ENCODE results near the gene TFR2. TPM values are rescaled to one million over a fixed set of nuclear protein-coding genes. Genes with fewer than 3 reads are reported as not detected.

The TFR2 gene
- total and polyA plus RNA-seq, 2 of the 13 experiments (the other 11 are each of a cell fraction or from before 2014, with no cell fraction given), result 36.9 to 64.2 TPM

DNA sequence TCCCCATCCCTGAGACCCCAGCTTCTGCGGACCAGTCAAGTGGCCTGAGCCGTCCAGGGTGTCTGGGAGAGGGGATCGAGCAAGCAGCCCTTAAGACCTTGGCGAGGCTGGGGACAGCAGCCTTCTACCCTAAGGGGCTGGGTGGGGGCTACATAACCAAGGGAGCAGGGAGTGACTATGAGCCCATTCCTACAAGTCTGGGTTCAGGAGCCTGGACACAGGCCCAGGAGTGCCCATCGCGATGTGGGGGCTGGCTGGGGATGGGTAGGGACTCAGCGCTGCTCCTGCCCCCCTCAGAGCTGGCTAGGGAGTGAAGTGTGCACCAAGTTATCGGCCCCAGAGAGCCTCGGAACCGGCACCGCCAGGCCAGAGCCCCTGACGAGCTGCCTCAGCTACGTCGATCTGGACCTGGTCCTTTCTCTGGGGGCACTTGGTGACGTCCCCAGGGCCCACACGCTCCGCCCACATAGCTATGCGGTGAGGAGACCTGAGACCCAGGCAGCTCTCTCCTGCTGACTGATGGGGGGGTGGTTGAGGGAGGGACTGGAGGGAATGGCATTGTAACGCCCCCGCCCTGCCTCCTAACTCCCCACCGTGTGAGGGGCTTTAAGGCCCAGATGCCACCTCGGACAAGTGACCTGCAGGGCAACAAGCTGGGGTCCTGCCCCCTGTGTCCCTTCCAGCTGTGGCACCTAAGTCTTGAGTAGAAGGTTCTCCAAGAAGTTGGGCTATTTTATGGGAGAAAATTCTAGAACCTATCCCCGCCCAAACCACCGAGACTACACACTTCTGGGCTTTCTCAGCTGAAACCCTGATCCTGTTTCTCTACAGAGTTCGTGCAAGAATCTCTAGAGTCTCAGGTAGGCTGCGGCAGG, 70.2 kb downstream of the TFR2 start (continued):
- TF ChIP-seq ARID2 (CRISPR knock-in tag; IDR thresholded peaks at IDR 0.05; ENCODE audit: borderline replicate concordance) (peak; percentile 80; the same call in 1 of the 2 replicates), SOX6 (IDR thresholded peaks at IDR 0.05) (no peak), SOX6 (CRISPR knock-in tag; IDR thresholded peaks at IDR 0.05) (peak; percentile 48), GLI4 (CRISPR knock-in tag; IDR thresholded peaks at IDR 0.05; ENCODE audit: borderline replicate concordance) (no peak), IRF2 (CRISPR knock-in tag; IDR thresholded peaks at IDR 0.05) (peak; percentile 27; the same call in 1 of the 2 replicates), ZSCAN20 (CRISPR knock-in tag; IDR thresholded peaks at IDR 0.05; ENCODE audit: borderline replicate concordance) (no peak), ZNF713 (CRISPR knock-in tag; IDR thresholded peaks at IDR 0.05) (no peak), ZNF883 (CRISPR knock-in tag; IDR thresholded peaks at IDR 0.05; ENCODE audit: not compliant biosample characterization) (no peak), DNMT1 (CRISPR knock-in tag; IDR thresholded peaks at IDR 0.05) (no peak), GMEB1 (CRISPR knock-in tag; IDR thresholded peaks at IDR 0.05; ENCODE audit: borderline replicate concordance) (peak; percentile 35; the same call in 1 of the 2 replicates), SMC3 (IDR thresholded peaks at IDR 0.05; ENCODE audit: low read length) (no peak), NR3C1 (CRISPR knock-in tag; IDR thresholded peaks at IDR 0.05) (no peak)
- TF ChIP-seq, protein P1, sequence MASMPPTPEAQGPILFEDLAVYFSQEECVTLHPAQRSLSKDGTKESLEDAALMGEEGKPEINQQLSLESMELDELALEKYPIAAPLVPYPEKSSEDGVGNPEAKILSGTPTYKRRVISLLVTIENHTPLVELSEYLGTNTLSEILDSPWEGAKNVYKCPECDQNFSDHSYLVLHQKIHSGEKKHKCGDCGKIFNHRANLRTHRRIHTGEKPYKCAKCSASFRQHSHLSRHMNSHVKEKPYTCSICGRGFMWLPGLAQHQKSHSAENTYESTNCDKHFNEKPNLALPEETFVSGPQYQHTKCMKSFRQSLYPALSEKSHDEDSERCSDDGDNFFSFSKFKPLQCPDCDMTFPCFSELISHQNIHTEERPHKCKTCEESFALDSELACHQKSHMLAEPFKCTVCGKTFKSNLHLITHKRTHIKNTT (CRISPR knock-in tag; IDR thresholded peaks at IDR 0.05), result no peak
- TF ChIP-seq, protein P2, sequence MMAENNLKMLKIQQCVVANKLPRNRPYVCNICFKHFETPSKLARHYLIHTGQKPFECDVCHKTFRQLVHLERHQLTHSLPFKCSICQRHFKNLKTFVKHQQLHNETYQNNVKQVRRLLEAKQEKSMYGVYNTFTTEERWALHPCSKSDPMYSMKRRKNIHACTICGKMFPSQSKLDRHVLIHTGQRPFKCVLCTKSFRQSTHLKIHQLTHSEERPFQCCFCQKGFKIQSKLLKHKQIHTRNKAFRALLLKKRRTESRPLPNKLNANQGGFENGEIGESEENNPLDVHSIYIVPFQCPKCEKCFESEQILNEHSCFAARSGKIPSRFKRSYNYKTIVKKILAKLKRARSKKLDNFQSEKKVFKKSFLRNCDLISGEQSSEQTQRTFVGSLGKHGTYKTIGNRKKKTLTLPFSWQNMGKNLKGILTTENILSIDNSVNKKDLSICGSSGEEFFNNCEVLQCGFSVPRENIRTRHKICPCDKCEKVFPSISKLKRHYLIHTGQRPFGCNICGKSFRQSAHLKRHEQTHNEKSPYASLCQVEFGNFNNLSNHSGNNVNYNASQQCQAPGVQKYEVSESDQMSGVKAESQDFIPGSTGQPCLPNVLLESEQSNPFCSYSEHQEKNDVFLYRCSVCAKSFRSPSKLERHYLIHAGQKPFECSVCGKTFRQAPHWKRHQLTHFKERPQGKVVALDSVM (CRISPR knock-in tag; IDR thresholded peaks at IDR 0.05), result 0 out of 2 replicates have a peak, but pooled peaks have one; percentile 35
- TF ChIP-seq, protein P3, sequence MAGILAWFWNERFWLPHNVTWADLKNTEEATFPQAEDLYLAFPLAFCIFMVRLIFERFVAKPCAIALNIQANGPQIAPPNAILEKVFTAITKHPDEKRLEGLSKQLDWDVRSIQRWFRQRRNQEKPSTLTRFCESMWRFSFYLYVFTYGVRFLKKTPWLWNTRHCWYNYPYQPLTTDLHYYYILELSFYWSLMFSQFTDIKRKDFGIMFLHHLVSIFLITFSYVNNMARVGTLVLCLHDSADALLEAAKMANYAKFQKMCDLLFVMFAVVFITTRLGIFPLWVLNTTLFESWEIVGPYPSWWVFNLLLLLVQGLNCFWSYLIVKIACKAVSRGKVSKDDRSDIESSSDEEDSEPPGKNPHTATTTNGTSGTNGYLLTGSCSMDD (CRISPR knock-in tag; IDR thresholded peaks at IDR 0.05), result no peak
- TF ChIP-seq, protein P4, sequence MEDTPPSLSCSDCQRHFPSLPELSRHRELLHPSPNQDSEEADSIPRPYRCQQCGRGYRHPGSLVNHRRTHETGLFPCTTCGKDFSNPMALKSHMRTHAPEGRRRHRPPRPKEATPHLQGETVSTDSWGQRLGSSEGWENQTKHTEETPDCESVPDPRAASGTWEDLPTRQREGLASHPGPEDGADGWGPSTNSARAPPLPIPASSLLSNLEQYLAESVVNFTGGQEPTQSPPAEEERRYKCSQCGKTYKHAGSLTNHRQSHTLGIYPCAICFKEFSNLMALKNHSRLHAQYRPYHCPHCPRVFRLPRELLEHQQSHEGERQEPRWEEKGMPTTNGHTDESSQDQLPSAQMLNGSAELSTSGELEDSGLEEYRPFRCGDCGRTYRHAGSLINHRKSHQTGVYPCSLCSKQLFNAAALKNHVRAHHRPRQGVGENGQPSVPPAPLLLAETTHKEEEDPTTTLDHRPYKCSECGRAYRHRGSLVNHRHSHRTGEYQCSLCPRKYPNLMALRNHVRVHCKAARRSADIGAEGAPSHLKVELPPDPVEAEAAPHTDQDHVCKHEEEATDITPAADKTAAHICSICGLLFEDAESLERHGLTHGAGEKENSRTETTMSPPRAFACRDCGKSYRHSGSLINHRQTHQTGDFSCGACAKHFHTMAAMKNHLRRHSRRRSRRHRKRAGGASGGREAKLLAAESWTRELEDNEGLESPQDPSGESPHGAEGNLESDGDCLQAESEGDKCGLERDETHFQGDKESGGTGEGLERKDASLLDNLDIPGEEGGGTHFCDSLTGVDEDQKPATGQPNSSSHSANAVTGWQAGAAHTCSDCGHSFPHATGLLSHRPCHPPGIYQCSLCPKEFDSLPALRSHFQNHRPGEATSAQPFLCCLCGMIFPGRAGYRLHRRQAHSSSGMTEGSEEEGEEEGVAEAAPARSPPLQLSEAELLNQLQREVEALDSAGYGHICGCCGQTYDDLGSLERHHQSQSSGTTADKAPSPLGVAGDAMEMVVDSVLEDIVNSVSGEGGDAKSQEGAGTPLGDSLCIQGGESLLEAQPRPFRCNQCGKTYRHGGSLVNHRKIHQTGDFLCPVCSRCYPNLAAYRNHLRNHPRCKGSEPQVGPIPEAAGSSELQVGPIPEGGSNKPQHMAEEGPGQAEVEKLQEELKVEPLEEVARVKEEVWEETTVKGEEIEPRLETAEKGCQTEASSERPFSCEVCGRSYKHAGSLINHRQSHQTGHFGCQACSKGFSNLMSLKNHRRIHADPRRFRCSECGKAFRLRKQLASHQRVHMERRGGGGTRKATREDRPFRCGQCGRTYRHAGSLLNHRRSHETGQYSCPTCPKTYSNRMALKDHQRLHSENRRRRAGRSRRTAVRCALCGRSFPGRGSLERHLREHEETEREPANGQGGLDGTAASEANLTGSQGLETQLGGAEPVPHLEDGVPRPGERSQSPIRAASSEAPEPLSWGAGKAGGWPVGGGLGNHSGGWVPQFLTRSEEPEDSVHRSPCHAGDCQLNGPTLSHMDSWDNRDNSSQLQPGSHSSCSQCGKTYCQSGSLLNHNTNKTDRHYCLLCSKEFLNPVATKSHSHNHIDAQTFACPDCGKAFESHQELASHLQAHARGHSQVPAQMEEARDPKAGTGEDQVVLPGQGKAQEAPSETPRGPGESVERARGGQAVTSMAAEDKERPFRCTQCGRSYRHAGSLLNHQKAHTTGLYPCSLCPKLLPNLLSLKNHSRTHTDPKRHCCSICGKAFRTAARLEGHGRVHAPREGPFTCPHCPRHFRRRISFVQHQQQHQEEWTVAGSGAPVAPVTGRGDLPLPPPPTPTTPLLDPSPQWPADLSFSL (CRISPR knock-in tag; IDR thresholded peaks at IDR 0.05), result no peak
